Measurements from ENCODE around the gene DEFB108B.
"Not testable (repeated sequence)": the region's sequence is repeated elsewhere in the genome, so short reads cannot be mapped to it uniquely, and the experiment has no call there.

DNA sequence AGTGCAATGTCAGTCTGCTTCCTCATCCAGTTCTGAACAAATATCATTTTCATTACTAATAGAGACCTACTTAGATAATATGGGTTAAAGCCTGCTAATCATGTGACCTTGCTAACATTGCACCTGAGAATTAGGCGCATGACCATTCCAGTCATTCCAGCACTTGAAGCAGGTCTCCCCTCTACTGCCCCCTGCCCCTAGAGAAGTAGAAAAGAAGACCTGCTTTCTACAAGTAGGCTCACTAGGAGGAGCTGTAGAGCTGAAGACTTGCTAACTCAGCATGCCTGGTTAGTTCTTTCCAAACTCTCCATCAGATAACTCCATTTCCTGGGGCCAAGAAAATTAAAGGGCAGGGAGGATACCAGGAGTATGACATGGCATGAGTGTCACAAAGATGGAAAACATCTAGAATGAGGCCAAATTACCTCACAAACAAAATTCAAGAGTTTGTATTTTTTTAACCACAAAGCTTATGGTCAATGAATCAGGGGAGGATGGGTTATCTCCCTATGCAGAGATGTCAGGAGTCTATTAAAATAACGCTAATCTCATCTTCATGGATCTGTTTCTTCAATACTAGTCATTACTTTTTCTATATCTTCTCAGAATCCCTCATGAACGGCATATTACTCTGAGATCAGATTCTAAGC lies 31.1 kb downstream of the DEFB108B start:
- TF ChIP-seq, protein P1, sequence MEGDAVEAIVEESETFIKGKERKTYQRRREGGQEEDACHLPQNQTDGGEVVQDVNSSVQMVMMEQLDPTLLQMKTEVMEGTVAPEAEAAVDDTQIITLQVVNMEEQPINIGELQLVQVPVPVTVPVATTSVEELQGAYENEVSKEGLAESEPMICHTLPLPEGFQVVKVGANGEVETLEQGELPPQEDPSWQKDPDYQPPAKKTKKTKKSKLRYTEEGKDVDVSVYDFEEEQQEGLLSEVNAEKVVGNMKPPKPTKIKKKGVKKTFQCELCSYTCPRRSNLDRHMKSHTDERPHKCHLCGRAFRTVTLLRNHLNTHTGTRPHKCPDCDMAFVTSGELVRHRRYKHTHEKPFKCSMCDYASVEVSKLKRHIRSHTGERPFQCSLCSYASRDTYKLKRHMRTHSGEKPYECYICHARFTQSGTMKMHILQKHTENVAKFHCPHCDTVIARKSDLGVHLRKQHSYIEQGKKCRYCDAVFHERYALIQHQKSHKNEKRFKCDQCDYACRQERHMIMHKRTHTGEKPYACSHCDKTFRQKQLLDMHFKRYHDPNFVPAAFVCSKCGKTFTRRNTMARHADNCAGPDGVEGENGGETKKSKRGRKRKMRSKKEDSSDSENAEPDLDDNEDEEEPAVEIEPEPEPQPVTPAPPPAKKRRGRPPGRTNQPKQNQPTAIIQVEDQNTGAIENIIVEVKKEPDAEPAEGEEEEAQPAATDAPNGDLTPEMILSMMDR (IDR thresholded peaks at IDR 0.05) = peak; percentile 76
- TF ChIP-seq ZFX (IDR thresholded peaks at IDR 0.05; ENCODE audit: borderline replicate concordance) = not testable (repeated sequence)

Data from 22Rv1 (cell line).